ENCODE measurements around the gene NBL1. TPM values are rescaled to one million over a fixed set of nuclear protein-coding genes. Genes with fewer than 3 reads are reported as not detected.

The NBL1 gene
- total and polyA plus RNA-seq, 10 of the 15 experiments (the other 5 are each of a cell fraction or from before 2014, with no cell fraction given), result 0.13 to 2.4 (median 0.81) TPM; not detected in 1

- no peak for TF ChIP-seq CTCF (IDR thresholded peaks at IDR 0.05 in 2 of 3, conservative IDR thresholded peaks at IDR 0.05 in 1 of 3; ENCODE audit: control insufficient read depth in 2 of 3, extremely low read depth in 1 of 3, insufficient read depth in 1 of 3, low read depth in 3 of 3, low read length in 3 of 3)
Observed at GRCh38 chr1:19619697-19620384, 24.3 kb upstream of the NBL1 start (continued).

GRCh38 chr1:19620786-19621185 lies 23.3 kb upstream of the NBL1 start:
- BruUV-seq (replicated peaks), result no TSS peak
- POLR2A ChIA-PET, result interaction anchor here (0.6 kb wide), 1 partner anchor 1460 kb away, joined by 4 read pairs; no protein-coding TSS in a partner anchor

More at GRCh38 chr1:19620786-19621185, 23.3 kb upstream of the NBL1 start:
- Histone ChIP-seq H3K79me2 (ENCODE audit: control insufficient read depth, insufficient read depth, low read length) (peaks cover 2% of the 10 kb centered on the region), H3K27me3 (replicated peaks in 1 of 2; ENCODE audit: control insufficient read depth in 2 of 2, insufficient read depth in 2 of 2, low read length in 1 of 2) (no peaks in the 10 kb centered on the region), H3K4me2 (ENCODE audit: control insufficient read depth, insufficient read depth) (no peak overlapping the region), H3K4me1 (ENCODE audit: control insufficient read depth, insufficient read depth, low read length) (no peaks in the 10 kb centered on the region), H4K20me1 (ENCODE audit: control insufficient read depth, insufficient read depth) (no peaks in the 10 kb centered on the region), H3K9ac (ENCODE audit: control insufficient read depth, insufficient read depth, low read length) (no peak overlapping the region), H3K9me3 (replicated peaks; ENCODE audit: control insufficient read depth, insufficient read depth, low read length) (no peaks in the 10 kb centered on the region), H2AFZ (ENCODE audit: control insufficient read depth, low read depth, low read length) (no peak overlapping the region), H3K4me3 (no peak overlapping the region), H3K27ac (ENCODE audit: control insufficient read depth, insufficient read depth) (no peak overlapping the region), H3K36me3 (ENCODE audit: control insufficient read depth in 2 of 2, insufficient read depth in 2 of 2, low read length in 1 of 2) (peaks cover 2 to 16% of the 10 kb centered on the region in 2 experiments)
- ChIA-PET CTCF (interaction anchor here (0.9 to 1.1 kb wide), 4 partner anchors 15 to 41 kb away, joined by 3 to 4 read pairs (median 3); no protein-coding TSS in a partner anchor), RAD21 (ENCODE audit: unreplicated experiment) (no interaction called here), SMC1A (ENCODE audit: uncharacterized antibody, unreplicated experiment) (no interaction called here)
- no peak for FAIRE-seq
- 98% methylated on average over 3 of the region's 3 CpGs for WGBS (ENCODE audit: insufficient coverage, insufficient replicate concordance, low lambda C conversion rate, missing lambda C conversion rate)
- intact Hi-C loops (cut with micrococcal nuclease; ENCODE audit: unreplicated experiment), result no loop called here
- no peak for ATAC-seq
- in situ Hi-C loops (cut with MboI), result no loop called here
- TF ChIP-seq EP300 (IDR thresholded peaks at IDR 0.05; ENCODE audit: borderline replicate concordance in 1 of 2, control insufficient read depth in 1 of 2, low read depth in 2 of 2, low read length in 2 of 2) (no peak), SIN3A (IDR thresholded peaks at IDR 0.05; ENCODE audit: low read depth, low read length) (no peak), EED (IDR thresholded peaks at IDR 0.05; ENCODE audit: low read depth) (no peak), E2F8 (IDR thresholded peaks at IDR 0.05; ENCODE audit: low read depth, partially characterized antibody) (no peak), BACH1 (IDR thresholded peaks at IDR 0.05; ENCODE audit: borderline replicate concordance) (no peak), JUND (IDR thresholded peaks at IDR 0.05; ENCODE audit: low read depth, low read length) (no peak), NBN (IDR thresholded peaks at IDR 0.05) (no peak)
- TF ChIP-seq, protein P1, sequence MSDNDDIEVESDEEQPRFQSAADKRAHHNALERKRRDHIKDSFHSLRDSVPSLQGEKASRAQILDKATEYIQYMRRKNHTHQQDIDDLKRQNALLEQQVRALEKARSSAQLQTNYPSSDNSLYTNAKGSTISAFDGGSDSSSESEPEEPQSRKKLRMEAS (IDR thresholded peaks at IDR 0.05; ENCODE audit: low read depth, low read length), result no peak
- TF ChIP-seq, protein P2, sequence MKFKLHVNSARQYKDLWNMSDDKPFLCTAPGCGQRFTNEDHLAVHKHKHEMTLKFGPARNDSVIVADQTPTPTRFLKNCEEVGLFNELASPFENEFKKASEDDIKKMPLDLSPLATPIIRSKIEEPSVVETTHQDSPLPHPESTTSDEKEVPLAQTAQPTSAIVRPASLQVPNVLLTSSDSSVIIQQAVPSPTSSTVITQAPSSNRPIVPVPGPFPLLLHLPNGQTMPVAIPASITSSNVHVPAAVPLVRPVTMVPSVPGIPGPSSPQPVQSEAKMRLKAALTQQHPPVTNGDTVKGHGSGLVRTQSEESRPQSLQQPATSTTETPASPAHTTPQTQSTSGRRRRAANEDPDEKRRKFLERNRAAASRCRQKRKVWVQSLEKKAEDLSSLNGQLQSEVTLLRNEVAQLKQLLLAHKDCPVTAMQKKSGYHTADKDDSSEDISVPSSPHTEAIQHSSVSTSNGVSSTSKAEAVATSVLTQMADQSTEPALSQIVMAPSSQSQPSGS (IDR thresholded peaks at IDR 0.05; ENCODE audit: low read length), result no peak
- DNase-seq (ENCODE audit: low read depth, low spot score), result no peak

All from GM12878 (cell line).